Measurements from ENCODE around the gene UVRAG.

UVRAG gene

GRCh38 chr11:75814363-75814676 lies 690 bp upstream of the UVRAG start:
- TF ChIP-seq CTCF (IDR thresholded peaks at IDR 0.05; ENCODE audit: control insufficient read depth, extremely low read depth, insufficient read depth), result no peak
- H3K4me3 ChIP-seq (ENCODE audit: low read depth, low read length), result peak overlapping the region; percentile 93
- DNase-seq (ENCODE audit: low read depth), result no peak

- no peak for DNase-seq (ENCODE audit: low read depth)
- TF ChIP-seq CTCF (IDR thresholded peaks at IDR 0.05; ENCODE audit: control insufficient read depth, extremely low read depth, insufficient read depth), result no peak
Observed at GRCh38 chr11:75815345-75816168, 547 bp downstream of the UVRAG start.

GRCh38 chr11:75816561-75817239 lies 1.7 kb downstream of the UVRAG start:
- no peak for DNase-seq (ENCODE audit: low read depth)
- H3K4me3 ChIP-seq (ENCODE audit: low read depth, low read length), result peak overlapping the region; percentile 93
- TF ChIP-seq CTCF (IDR thresholded peaks at IDR 0.05; ENCODE audit: control insufficient read depth, extremely low read depth, insufficient read depth), result no peak

More at GRCh38 chr11:75815345-75816168, 547 bp downstream of the UVRAG start:
- H3K4me3 ChIP-seq (ENCODE audit: low read depth, low read length), result peak overlapping the region; percentile 93

- TF ChIP-seq CTCF (IDR thresholded peaks at IDR 0.05; ENCODE audit: control insufficient read depth, extremely low read depth, insufficient read depth), result no peak
- H3K4me3 ChIP-seq (ENCODE audit: low read depth, low read length), result no peak overlapping the region
- no peak for DNase-seq (ENCODE audit: low read depth)
Observed at GRCh38 chr11:75820645-75821044, 5.6 kb downstream of the UVRAG start.

GRCh38 chr11:75821202-75821601 lies 6.2 kb downstream of the UVRAG start:
- DNase-seq (ENCODE audit: low read depth), result no peak
- no peak overlapping the region for H3K4me3 ChIP-seq (ENCODE audit: low read depth, low read length)
- no peak for TF ChIP-seq CTCF (IDR thresholded peaks at IDR 0.05; ENCODE audit: control insufficient read depth, extremely low read depth, insufficient read depth)

GRCh38 chr11:75822541-75822940 lies 7.5 kb downstream of the UVRAG start:
- no peak for TF ChIP-seq CTCF (IDR thresholded peaks at IDR 0.05; ENCODE audit: control insufficient read depth, extremely low read depth, insufficient read depth)
- H3K4me3 ChIP-seq (ENCODE audit: low read depth, low read length), result no peak overlapping the region
- DNase-seq (ENCODE audit: low read depth), result no peak

All from LNCaP clone FGC (cell line).